Left lung (tissue), 10 donors: ENCODE results near the gene GPC5. TPM values are rescaled to one million over a fixed set of nuclear protein-coding genes. Genes with fewer than 3 reads are reported as not detected.
A peak's percentile ranks its signal among the peaks of the same experiment; 100 is the strongest.
"Not testable (repeated sequence)": the region's sequence is repeated elsewhere in the genome, so short reads cannot be mapped to it uniquely, and the experiment has no call there.

ENCODE experiments used
- ATAC-seq: fragments of 200-7000 bp; cut with Tn5 transposase; one replicate; pipeline ENCODE4 v1.9.1; 2020; ENCODE audit warnings: moderate library complexity
- DNase-seq, 4 donors: peaks; one replicate each; pipeline ENCODE4 v3.0.0-alpha.2; 2013 to 2020
- H3K27ac ChIP-seq, 2 donors: fragments of 200-600 bp; sonication (generic) in 1 of 2; one replicate each; pipeline versions ENCODE4 v1.5.0 to v1.8.0; 2020 to 2021
- H3K27me3 ChIP-seq, 2 donors: fragments of 200-600 bp; sonication (generic) in 1 of 2; one replicate each; pipeline versions ENCODE4 v1.5.0 to v1.8.0; 2020 to 2021
- H3K36me3 ChIP-seq, 2 donors: fragments of 200-600 bp; sonication (generic) in 1 of 2; one replicate each; pipeline versions ENCODE4 v1.5.0 to v1.8.0; 2020 to 2021
- H3K4me1 ChIP-seq, 2 donors: fragments of 200-600 bp; one replicate each; pipeline ENCODE4 v1.8.0; 2021
- H3K4me3 ChIP-seq, 2 donors: fragments of 200-600 bp; sonication (generic) in 1 of 2; one replicate each; pipeline versions ENCODE4 v1.5.0 to v1.8.0; 2020 to 2021; ENCODE audit warnings: mild to moderate bottlenecking in 1 of 2
- H3K9me3 ChIP-seq, 2 donors: fragments of 200-600 bp; sonication (generic) in 1 of 2; one replicate each; pipeline versions ENCODE4 v1.5.0 to v1.8.0; 2020 to 2021
- intact Hi-C, 2 donors: fragments of 100-400 bp; cut with DNase I; formaldehyde crosslinking; loops; one replicate each; pipeline versions ENCODE4 v1.11.2 to v1.14.2; 2022
- polyA plus RNA-seq, 6 donors: library from polyadenylated mRNA; unstranded; fragments of 120-200 nt; gene quantifications; one replicate each; pipeline ENCODE4 v1.2.1, GENCODE V29; 2013; ENCODE audit not compliant: insufficient read length in 6 of 6
- total RNA-seq, 2 donors: library from RNA; stranded (reverse); fragmentation: NEBNext Ultra II Directional; extraction: Animal tissue kit (Norgen Biotek cat#: 25700); gene quantifications; one replicate each; pipeline ENCODE4 v1.2.1, GENCODE V29; 2021
- TF ChIP-seq, protein P1 (sequence below), 2 donors: fragments of 200-600 bp; sonication (generic) in 1 of 2; IDR thresholded peaks; one replicate each; pipeline versions ENCODE4 v1.5.0 to v1.8.0; 2021; ENCODE audit warnings: antibody characterized with exemption in 2 of 2
- donor health status: DM: no; HTN: yes; CAD: no.
- donor health status: DM: no; HTN: no; CAD: no.

GPC5 gene
- total and polyA plus RNA-seq, 8 donors: 9.2 to 19.5 (median 11.5) TPM

- H3K27me3 ChIP-seq, H3K36me3 ChIP-seq, H3K4me3 ChIP-seq, intact Hi-C loops, ATAC-seq, H3K4me1 ChIP-seq, H3K27ac ChIP-seq: not testable (repeated sequence)
- peak in 1 of 4 donors; percentile 18 for DNase-seq
- H3K9me3 ChIP-seq: peaks cover 0 to 42% of the 10 kb centered on the region in 2 donors
Measured at GRCh38 chr13:92296154-92296671, 897.8 kb downstream of the GPC5 start.

DNA sequence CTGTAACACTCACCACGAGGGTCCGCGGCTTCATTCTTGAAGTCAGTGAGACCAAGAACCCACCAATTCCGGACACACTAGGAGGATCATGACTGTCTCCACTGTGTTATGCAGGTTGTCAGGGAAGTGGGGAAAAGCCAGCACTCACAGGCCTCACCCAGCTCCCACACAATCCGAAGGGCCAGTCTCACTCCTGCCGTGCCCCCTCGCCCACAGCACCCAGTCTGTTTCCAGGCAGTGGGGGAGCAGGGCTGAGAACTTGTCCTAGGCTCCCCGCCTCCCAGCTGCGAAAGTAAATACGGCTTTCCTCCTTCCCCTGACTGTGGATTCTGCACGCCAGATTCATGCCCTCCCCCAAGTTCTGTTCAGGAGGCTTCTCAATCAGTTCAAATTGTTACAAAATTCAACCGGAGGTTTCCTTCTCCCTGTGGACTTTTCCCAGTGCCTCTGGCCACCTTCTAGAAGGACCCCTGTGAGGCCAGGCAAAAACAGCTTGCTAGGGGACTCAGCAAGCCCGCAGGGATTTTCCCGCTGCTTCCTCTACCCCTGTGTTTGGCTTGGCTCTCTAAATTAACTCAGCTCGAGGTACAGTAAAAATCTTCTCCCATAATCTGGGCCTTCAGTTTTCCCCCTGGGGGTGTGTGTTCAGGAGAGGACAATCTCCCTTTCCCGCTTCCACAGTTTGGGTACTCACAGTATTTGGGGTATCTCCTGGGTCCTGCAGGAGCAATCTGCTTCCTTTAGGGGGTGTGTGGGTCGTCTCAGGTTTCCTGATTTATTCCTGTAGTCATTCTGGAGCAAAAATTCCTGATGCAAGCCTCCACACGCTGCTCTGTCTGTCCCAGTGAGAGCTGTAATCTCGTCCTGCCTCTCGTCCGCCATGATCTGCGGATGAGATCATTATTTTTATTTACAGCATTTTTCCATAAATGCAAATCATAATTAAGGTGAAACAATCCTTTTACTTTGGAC lies 899.8 kb downstream of the GPC5 start:
- no peaks in the 10 kb centered on the region for H3K4me1 ChIP-seq
- H3K27ac ChIP-seq: no peak overlapping the region
- intact Hi-C loops: no loop called here
- ATAC-seq (no peak), DNase-seq (peak in 1 of 4 donors; percentile 29)
- H3K36me3 ChIP-seq: no peaks in the 10 kb centered on the region
- H3K9me3 ChIP-seq: peaks cover 0 to 27% of the 10 kb centered on the region in 2 donors
- TF ChIP-seq, protein P1, sequence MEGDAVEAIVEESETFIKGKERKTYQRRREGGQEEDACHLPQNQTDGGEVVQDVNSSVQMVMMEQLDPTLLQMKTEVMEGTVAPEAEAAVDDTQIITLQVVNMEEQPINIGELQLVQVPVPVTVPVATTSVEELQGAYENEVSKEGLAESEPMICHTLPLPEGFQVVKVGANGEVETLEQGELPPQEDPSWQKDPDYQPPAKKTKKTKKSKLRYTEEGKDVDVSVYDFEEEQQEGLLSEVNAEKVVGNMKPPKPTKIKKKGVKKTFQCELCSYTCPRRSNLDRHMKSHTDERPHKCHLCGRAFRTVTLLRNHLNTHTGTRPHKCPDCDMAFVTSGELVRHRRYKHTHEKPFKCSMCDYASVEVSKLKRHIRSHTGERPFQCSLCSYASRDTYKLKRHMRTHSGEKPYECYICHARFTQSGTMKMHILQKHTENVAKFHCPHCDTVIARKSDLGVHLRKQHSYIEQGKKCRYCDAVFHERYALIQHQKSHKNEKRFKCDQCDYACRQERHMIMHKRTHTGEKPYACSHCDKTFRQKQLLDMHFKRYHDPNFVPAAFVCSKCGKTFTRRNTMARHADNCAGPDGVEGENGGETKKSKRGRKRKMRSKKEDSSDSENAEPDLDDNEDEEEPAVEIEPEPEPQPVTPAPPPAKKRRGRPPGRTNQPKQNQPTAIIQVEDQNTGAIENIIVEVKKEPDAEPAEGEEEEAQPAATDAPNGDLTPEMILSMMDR (IDR thresholded peaks at IDR 0.05): no peak
- no peak overlapping the region for H3K4me3 ChIP-seq
- H3K27me3 ChIP-seq: no peaks in the 10 kb centered on the region

DNA sequence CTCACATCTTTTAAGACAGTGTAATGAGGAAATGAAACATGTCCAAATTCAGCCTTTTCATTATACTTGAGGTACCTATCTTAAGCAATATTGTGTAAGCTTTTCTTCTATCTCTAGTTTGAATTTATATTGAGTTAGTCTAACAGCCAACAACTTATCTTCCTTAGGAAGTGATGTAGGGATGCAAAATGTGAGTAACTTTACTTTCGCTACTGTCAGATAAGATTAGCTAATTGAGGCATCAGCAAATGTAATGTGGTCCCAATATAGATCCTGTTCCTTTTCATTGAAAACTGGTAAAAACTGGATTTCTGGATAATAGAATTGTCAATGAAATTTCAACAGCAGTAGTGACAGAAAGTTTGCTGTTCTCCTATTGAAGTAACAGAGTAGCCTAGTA lies 902.2 kb downstream of the GPC5 start:
- Histone ChIP-seq H3K36me3 (no peaks in the 10 kb centered on the region), H3K4me3 (no peak overlapping the region), H3K4me1 (no peaks in the 10 kb centered on the region), H3K27me3 (no peaks in the 10 kb centered on the region), H3K27ac (no peak overlapping the region), H3K9me3 (peaks cover 0 to 15% of the 10 kb centered on the region in 2 donors)
- no peak for DNase-seq
- ATAC-seq: no peak
- TF ChIP-seq, protein P1 (IDR thresholded peaks at IDR 0.05): no peak
- intact Hi-C loops: no loop called here

DNA sequence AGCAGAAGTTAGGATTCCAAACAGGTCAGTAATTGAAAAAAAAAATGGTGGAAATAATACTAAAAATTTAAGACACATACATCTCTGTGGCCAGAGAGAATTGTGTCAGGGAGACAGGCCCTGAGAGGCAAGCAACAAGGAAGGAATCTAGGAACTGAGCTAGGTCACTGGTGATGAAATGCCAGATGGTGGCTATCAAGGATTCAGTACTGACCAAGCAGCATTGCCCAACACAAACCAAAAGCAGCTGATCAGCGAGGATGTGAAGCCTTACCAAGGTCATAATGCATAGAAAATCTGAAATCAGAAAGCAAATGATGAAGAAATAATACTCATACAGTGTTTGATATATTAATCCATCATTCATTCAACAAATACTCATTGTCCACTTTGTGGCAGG lies 905.0 kb downstream of the GPC5 start:
- intact Hi-C loops: no loop called here
- ATAC-seq: no peak

DNA sequence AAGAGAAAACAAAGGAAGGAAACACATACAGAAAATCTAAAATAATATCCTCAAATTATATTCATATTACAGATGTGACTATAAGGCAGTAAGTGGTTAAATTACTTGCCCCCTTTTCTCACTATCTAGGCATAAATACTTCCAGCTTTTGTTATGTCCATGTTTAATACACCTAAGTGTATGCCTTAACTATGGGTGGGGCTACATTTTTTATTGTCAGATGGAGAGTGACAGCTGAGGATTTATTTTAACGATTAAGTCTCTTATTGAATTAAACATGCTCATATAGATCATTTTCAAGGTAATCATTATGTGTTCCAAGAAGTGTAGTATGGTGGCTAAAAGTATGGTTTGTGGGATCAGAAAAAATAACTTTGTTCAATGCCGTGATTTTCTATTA lies 909.3 kb downstream of the GPC5 start:
- Histone ChIP-seq H3K36me3 (no peaks in the 10 kb centered on the region), H3K9me3 (no peaks in the 10 kb centered on the region), H3K27ac (no peak overlapping the region), H3K4me1 (no peaks in the 10 kb centered on the region), H3K4me3 (no peak overlapping the region), H3K27me3 (no peaks in the 10 kb centered on the region)
- TF ChIP-seq, protein P1 (IDR thresholded peaks at IDR 0.05): no peak
- ATAC-seq (no peak), DNase-seq (no peak)
- intact Hi-C loops: no loop called here

More for the DNA sequence above, 905.0 kb downstream of the GPC5 start:
- peak in 1 of 4 donors; percentile 52 for DNase-seq
- Histone ChIP-seq H3K27me3 (no peaks in the 10 kb centered on the region), H3K9me3 (peaks cover 0 to 4% of the 10 kb centered on the region in 2 donors), H3K4me1 (no peaks in the 10 kb centered on the region), H3K4me3 (no peak overlapping the region), H3K27ac (no peak overlapping the region), H3K36me3 (no peaks in the 10 kb centered on the region)
- TF ChIP-seq, protein P1 (IDR thresholded peaks at IDR 0.05): no peak
